GM21360 (cell line): ENCODE data around the gene NOS1.
"Not testable (repeated sequence)": the region's sequence is repeated elsewhere in the genome, so short reads cannot be mapped to it uniquely, and the experiment has no call there.

Experiments
- ATAC-seq: cut with Tn5 transposase; IDR thresholded peaks from one replicate; pipeline ENCODE4 v1.9.1; 2021; ENCODE audit warnings: mild to moderate bottlenecking, moderate library complexity; ENCODE audit not compliant: unreplicated experiment

NOS1 gene

GRCh38 chr12:117277875-117278274 lies 83.6 kb downstream of the NOS1 start:
- ATAC-seq: no peak

- no peak for ATAC-seq
Observed at GRCh38 chr12:117273091-117273490, 88.3 kb downstream of the NOS1 start.

GRCh38 chr12:117272690-117273089 lies 88.7 kb downstream of the NOS1 start:
- no peak for ATAC-seq

- no peak for ATAC-seq
Observed at GRCh38 chr12:117262749-117263148, 98.7 kb downstream of the NOS1 start.

- ATAC-seq: no peak
Observed at GRCh38 chr12:117261247-117261646, 100.2 kb downstream of the NOS1 start.

- no peak for ATAC-seq
Observed at GRCh38 chr12:117255386-117255785, 106.0 kb downstream of the NOS1 start.

- ATAC-seq: no peak
Observed at GRCh38 chr12:117243488-117243887, 117.9 kb downstream of the NOS1 start.

GRCh38 chr12:117241697-117242096 lies 119.7 kb downstream of the NOS1 start:
- ATAC-seq: no peak

- no peak for ATAC-seq
Observed at GRCh38 chr12:117240081-117240755, 121.2 kb downstream of the NOS1 start.

- ATAC-seq: no peak
Observed at GRCh38 chr12:117236456-117237001, 124.9 kb downstream of the NOS1 start.

- ATAC-seq: no peak
Observed at GRCh38 chr12:117235261-117235660, 126.2 kb downstream of the NOS1 start.

- no peak for ATAC-seq
Observed at GRCh38 chr12:117234441-117234840, 127.0 kb downstream of the NOS1 start.

- no peak for ATAC-seq
Observed at GRCh38 chr12:117231750-117232149, 129.7 kb downstream of the NOS1 start.

GRCh38 chr12:117228239-117228638 lies 133.2 kb downstream of the NOS1 start:
- ATAC-seq: no peak

- ATAC-seq: no peak
Observed at GRCh38 chr12:117227000-117227653, 134.3 kb downstream of the NOS1 start.

GRCh38 chr12:117226505-117226904 lies 134.9 kb downstream of the NOS1 start:
- no peak for ATAC-seq

GRCh38 chr12:117225179-117225578 lies 136.2 kb downstream of the NOS1 start:
- ATAC-seq: no peak

GRCh38 chr12:117220947-117221346 lies 140.5 kb downstream of the NOS1 start:
- not testable (repeated sequence) for ATAC-seq

- no peak for ATAC-seq
Observed at GRCh38 chr12:117218149-117218548, 143.3 kb downstream of the NOS1 start.

- no peak for ATAC-seq
Observed at GRCh38 chr12:117216686-117217085, 144.7 kb downstream of the NOS1 start.

- no peak for ATAC-seq
Observed at GRCh38 chr12:117214797-117215196, 146.6 kb downstream of the NOS1 start.

- ATAC-seq: no peak
Observed at GRCh38 chr12:117213295-117213808, 148.1 kb downstream of the NOS1 start.
